ENCODE results near the gene COL5A3.
A peak's percentile ranks its signal among the peaks of the same experiment; 100 is the strongest.
"Not testable (repeated sequence)": the region's sequence is repeated elsewhere in the genome, so short reads cannot be mapped to it uniquely, and the experiment has no call there.

The COL5A3 gene

GRCh38 chr19:10010247-10010691 lies at the start of gene COL5A3:
COL5A3 (minus strand) TSS chr19:10010504; CDS start chr19:10010385, 119 bp downstream.
- no peak for DNase-seq

- DNase-seq = no peak
These were observed 42.5 kb upstream of the COL5A3 start for GRCh38 chr19:10052602-10053360.

GRCh38 chr19:10049626-10050025 lies 39.3 kb upstream of the COL5A3 start:
- DNase-seq = no peak

- DNase-seq = no peak
These were observed 35.1 kb upstream of the COL5A3 start for GRCh38 chr19:10045371-10045770.

- no peak for DNase-seq
These were observed 34.1 kb upstream of the COL5A3 start for GRCh38 chr19:10044390-10044789.

- no peak for DNase-seq
These were observed 33.1 kb upstream of the COL5A3 start for GRCh38 chr19:10043286-10043927.

GRCh38 chr19:10037809-10038208 lies 27.5 kb upstream of the COL5A3 start:
- DNase-seq = no peak

- no peak for DNase-seq
These were observed 27.1 kb upstream of the COL5A3 start for GRCh38 chr19:10037367-10037766.

- DNase-seq = no peak
These were observed 26.3 kb upstream of the COL5A3 start for GRCh38 chr19:10036601-10037071.

- DNase-seq = no peak
These were observed 23.3 kb upstream of the COL5A3 start for GRCh38 chr19:10033614-10034013.

GRCh38 chr19:10027158-10027997 lies 17.1 kb upstream of the COL5A3 start:
- peak; percentile 84 for DNase-seq

- DNase-seq = no peak
These were observed 16.4 kb upstream of the COL5A3 start for GRCh38 chr19:10026744-10027143.

- not testable (repeated sequence) for DNase-seq
These were observed 12.8 kb upstream of the COL5A3 start for GRCh38 chr19:10023096-10023495.

GRCh38 chr19:10021863-10022262 lies 11.6 kb upstream of the COL5A3 start:
- DNase-seq = no peak

GRCh38 chr19:10021446-10021845 lies 11.1 kb upstream of the COL5A3 start:
- no peak for DNase-seq

- DNase-seq = no peak
These were observed 10.5 kb upstream of the COL5A3 start for GRCh38 chr19:10020851-10021250.

- DNase-seq = no peak
These were observed 8.9 kb upstream of the COL5A3 start for GRCh38 chr19:10019246-10019645.

- no peak for DNase-seq
These were observed 8.5 kb upstream of the COL5A3 start for GRCh38 chr19:10018786-10019185.

GRCh38 chr19:10018263-10018662 lies 8.0 kb upstream of the COL5A3 start:
- DNase-seq = no peak

- DNase-seq = no peak
These were observed 3.7 kb upstream of the COL5A3 start for GRCh38 chr19:10013834-10014618.

GRCh38 chr19:10013316-10013715 lies 3.0 kb upstream of the COL5A3 start, which contains the start of gene RDH8:
RDH8 (plus strand) TSS chr19:10013483; CDS start chr19:10013498, 15 bp downstream.
- no peak for DNase-seq

- DNase-seq = no peak
These were observed 1.7 kb upstream of the COL5A3 start for GRCh38 chr19:10011974-10012373.
